Stimulated activated CD8-positive, alpha-beta memory T cell treated with anti-CD3 and anti-CD28 coated beads, Interleukin-15, amount 100 ng/mL, for 48 hours (primary cell): ENCODE results near the gene CASKIN2.

Source experiments
- DNase-seq, 2 donors: peaks; one replicate each; pipeline ENCODE4 v3.0.0-alpha.2; 2020; ENCODE audit warnings: low read depth in 2 of 2

CASKIN2 gene

GRCh38 chr17:75504347-75505151 lies 10.8 kb downstream of the CASKIN2 start:
- DNase-seq, result no peak

- no peak for DNase-seq
Measured at GRCh38 chr17:75503976-75504346, 11.4 kb downstream of the CASKIN2 start.

- no peak for DNase-seq
Measured at GRCh38 chr17:75503337-75503950, 11.9 kb downstream of the CASKIN2 start.

GRCh38 chr17:75502721-75503329 lies 12.5 kb downstream of the CASKIN2 start:
- DNase-seq, result no peak

- DNase-seq, result no peak
Measured at GRCh38 chr17:75502072-75502720, 13.1 kb downstream of the CASKIN2 start.

GRCh38 chr17:75501378-75502071 lies 13.8 kb downstream of the CASKIN2 start:
- no peak for DNase-seq

GRCh38 chr17:75500419-75501216 lies 14.7 kb downstream of the CASKIN2 start:
- DNase-seq, result no peak

- DNase-seq, result no peak
Measured at GRCh38 chr17:75499313-75500022, 15.9 kb downstream of the CASKIN2 start.

- DNase-seq, result no peak
Measured at GRCh38 chr17:75498726-75499213, 16.6 kb downstream of the CASKIN2 start.

- no peak for DNase-seq
Measured at GRCh38 chr17:75498039-75498725, 17.2 kb downstream of the CASKIN2 start.

GRCh38 chr17:75496005-75496404 lies 19.3 kb downstream of the CASKIN2 start:
- no peak for DNase-seq

- no peak for DNase-seq
Measured at GRCh38 chr17:75494326-75494877, 20.9 kb downstream of the CASKIN2 start.

GRCh38 chr17:75493476-75494129 lies 21.7 kb downstream of the CASKIN2 start:
- no peak for DNase-seq

GRCh38 chr17:75492555-75493168 lies 22.7 kb downstream of the CASKIN2 start:
- DNase-seq, result no peak

GRCh38 chr17:75491680-75492079 lies 23.7 kb downstream of the CASKIN2 start:
- DNase-seq, result no peak

- no peak for DNase-seq
Measured at GRCh38 chr17:75490953-75491649, 24.2 kb downstream of the CASKIN2 start.

- DNase-seq, result no peak
Measured at GRCh38 chr17:75490173-75490743, 25.1 kb downstream of the CASKIN2 start.
